H1 (cell line): ENCODE data around the gene ST3GAL3. TPM values are rescaled to one million over a fixed set of nuclear protein-coding genes. Genes with fewer than 3 reads are reported as not detected.

ENCODE experiments used
- CTCF ChIA-PET: fragments of 300-600 bp; sonication (Branson Sonifier 250); formaldehyde crosslinking; loops from one replicate; lab custom pipeline; 2021; ENCODE audit not compliant: partially characterized antibody; lab: Charles Lee
- POLR2A ChIA-PET: fragments of 300-600 bp; sonication (Branson Sonifier 250); formaldehyde crosslinking; loops from one replicate; lab custom pipeline; 2021; ENCODE audit warnings: inconsistent platforms; ENCODE audit not compliant: partially characterized antibody; lab: Charles Lee
- DNase-seq, 2 experiments: peaks; one replicate each; pipeline versions ENCODE4 v3.0.0 to v3.0.0-alpha.2; 2010 to 2022; ENCODE audit warnings: low spot score in 2 of 2, low read depth in 1 of 2, mixed read lengths in 1 of 2
- FAIRE-seq: peaks from 2 replicates; lab custom pipeline; 2011; peaks lifted over from hg19 to GRCh38; lab: Jason Lieb, UNC
- H2AFZ ChIP-seq: 2 replicates; pipeline ENCODE4 v1.8.1; 2012; ENCODE audit warnings: low read length, inconsistent platforms
- H2AK5ac ChIP-seq: 2 replicates; pipeline ENCODE4 v1.6.1; 2013; ENCODE audit warnings: low read depth, low read length
- H2BK120ac ChIP-seq: replicated peaks from 2 replicates; pipeline ENCODE3; 2013; ENCODE audit warnings: low read depth, low read length, inconsistent platforms
- H2BK12ac ChIP-seq: 2 replicates; pipeline ENCODE4 v1.6.1; 2013; ENCODE audit warnings: low read depth, low read length
- H2BK15ac ChIP-seq: 2 replicates; pipeline ENCODE4 v1.6.1; 2013; ENCODE audit warnings: low read length
- H2BK20ac ChIP-seq: 2 replicates; pipeline ENCODE4 v1.6.1; 2013; ENCODE audit warnings: low read length
- H2BK5ac ChIP-seq: 2 replicates; pipeline ENCODE4 v1.6.1; 2013; ENCODE audit warnings: low read depth, low read length
- H3K14ac ChIP-seq: 2 replicates; pipeline ENCODE4 v1.6.1; 2013; ENCODE audit warnings: inconsistent platforms; ENCODE audit not compliant: insufficient read length
- H3K18ac ChIP-seq: 2 replicates; pipeline ENCODE4 v1.6.1; 2013; ENCODE audit warnings: low read length; ENCODE audit errors: extremely low read depth
- H3K23ac ChIP-seq: 2 replicates; pipeline ENCODE4 v1.6.1; 2013; ENCODE audit warnings: inconsistent platforms; ENCODE audit not compliant: insufficient read length
- H3K23me2 ChIP-seq: 2 replicates; pipeline ENCODE4 v1.6.1; 2013; ENCODE audit warnings: low read depth, low read length
- H3K27ac ChIP-seq: 2 replicates; pipeline ENCODE4 v1.6.1; 2011; ENCODE audit warnings: low read depth, low read length, inconsistent platforms
- H3K27me3 ChIP-seq, 4 experiments: replicated peaks in 1 of 4; 1 replicate in 1 of 4; 2 replicates in 3 of 4; pipeline versions ENCODE4 v1.6.1 to v1.8.1; 2011 to 2013; ENCODE audit warnings: low read length in 3 of 4, mild to moderate bottlenecking in 3 of 4, inconsistent platforms in 2 of 4, mixed read lengths in 2 of 4, moderate library complexity in 1 of 4; ENCODE audit not compliant: control insufficient read depth in 3 of 4, insufficient read depth in 3 of 4; ENCODE audit errors: extremely low read depth in 1 of 4
- H3K36me3 ChIP-seq, 4 experiments: 2 replicates each; pipeline versions ENCODE4 v1.6.1 to v1.8.1; 2011 to 2013; ENCODE audit warnings: mild to moderate bottlenecking in 4 of 4, low read length in 3 of 4, moderate library complexity in 2 of 4, control low read depth in 1 of 4, inconsistent platforms in 1 of 4; ENCODE audit not compliant: insufficient read depth in 4 of 4, control insufficient read depth in 2 of 4
- H3K4ac ChIP-seq: replicated peaks from 2 replicates; pipeline ENCODE3; 2013; ENCODE audit warnings: low read length, low read depth, mixed read lengths, inconsistent platforms; ENCODE audit not compliant: insufficient read length
- H3K4me1 ChIP-seq, 4 experiments: replicated peaks in 1 of 4; 1 replicate in 1 of 4; 2 replicates in 3 of 4; pipeline versions ENCODE4 v1.6.1 to v1.8.1; 2011 to 2013; ENCODE audit warnings: low read length in 3 of 4, inconsistent platforms in 2 of 4, mixed read lengths in 1 of 4; ENCODE audit not compliant: insufficient read depth in 4 of 4, control insufficient read depth in 3 of 4
- H3K4me2 ChIP-seq, 2 experiments: 2 replicates each; pipeline versions ENCODE4 v1.6.1 to v1.8.1; 2011 to 2013; ENCODE audit warnings: low read depth in 2 of 2, low read length in 2 of 2, control low read depth in 1 of 2, inconsistent platforms in 1 of 2, mild to moderate bottlenecking in 1 of 2; ENCODE audit not compliant: insufficient read depth in 1 of 2
- H3K4me3 ChIP-seq, 4 experiments: fragments of 200-600, 300-600 bp in 1 of 4; sonication (generic), shearing (Covaris generic), sonication (Bioruptor Twin) in 1 of 4; 2 replicates each; pipeline versions ENCODE4 v1.5.1 to v1.8.1; 2011 to 2016; ENCODE audit warnings: low read length in 4 of 4, low read depth in 3 of 4, control low read depth in 2 of 4, inconsistent platforms in 2 of 4, mild to moderate bottlenecking in 2 of 4, mixed read lengths in 1 of 4, moderate library complexity in 1 of 4; ENCODE audit not compliant: insufficient read depth in 2 of 4; ENCODE audit errors: extremely low read depth in 1 of 4
- H3K56ac ChIP-seq: replicated peaks from 2 replicates; pipeline ENCODE3; 2013; ENCODE audit warnings: low read depth, mild to moderate bottlenecking, mixed read lengths, low read length, inconsistent platforms; ENCODE audit not compliant: insufficient read length
- H3K79me1 ChIP-seq: 2 replicates; pipeline ENCODE4 v1.6.1; 2013; ENCODE audit warnings: low read depth, low read length, control low read depth
- H3K79me2 ChIP-seq, 2 experiments: 2 replicates each; pipeline versions ENCODE4 v1.6.1 to v1.8.1; 2012 to 2013; ENCODE audit warnings: low read length in 2 of 2, mild to moderate bottlenecking in 2 of 2, inconsistent platforms in 1 of 2; ENCODE audit not compliant: insufficient read depth in 2 of 2, control insufficient read depth in 1 of 2
- H3K9ac ChIP-seq, 4 experiments: replicated peaks in 1 of 4; 1 replicate in 1 of 4; 2 replicates in 3 of 4; pipeline versions ENCODE4 v1.6.1 to v1.8.1; 2011 to 2013; ENCODE audit warnings: low read depth in 3 of 4, low read length in 3 of 4, control low read depth in 2 of 4, mild to moderate bottlenecking in 2 of 4, moderate library complexity in 2 of 4, inconsistent platforms in 1 of 4; ENCODE audit errors: extremely low read depth in 1 of 4
- H3K9me3 ChIP-seq, 2 experiments: 2 replicates each; pipeline versions ENCODE4 v1.6.1 to v1.8.1; 2012 to 2013; ENCODE audit warnings: mild to moderate bottlenecking in 2 of 2, moderate library complexity in 2 of 2, control low read depth in 1 of 2, inconsistent platforms in 1 of 2, low read depth in 1 of 2, low read length in 1 of 2, mixed read lengths in 1 of 2; ENCODE audit not compliant: insufficient read depth in 2 of 2
- H4K20me1 ChIP-seq, 2 experiments: replicated peaks in 1 of 2; 2 replicates each; pipeline versions ENCODE3 to v1.8.1; 2011 to 2013; ENCODE audit warnings: inconsistent platforms in 2 of 2, low read length in 2 of 2, mild to moderate bottlenecking in 1 of 2; ENCODE audit not compliant: insufficient read depth in 2 of 2, control insufficient read depth in 1 of 2
- H4K5ac ChIP-seq: 2 replicates; pipeline ENCODE4 v1.6.1; 2013; ENCODE audit warnings: low read length, low read depth, mixed read lengths, inconsistent platforms; ENCODE audit not compliant: insufficient read length
- H4K8ac ChIP-seq: 2 replicates; pipeline ENCODE4 v1.8.0; 2013; ENCODE audit warnings: mild to moderate bottlenecking, moderate library complexity, low read length, inconsistent platforms; ENCODE audit not compliant: insufficient read depth; ENCODE audit errors: extremely low read depth
- H4K91ac ChIP-seq: replicated peaks from 2 replicates; pipeline ENCODE3; 2013; ENCODE audit warnings: low read length, mixed read lengths, inconsistent platforms; ENCODE audit not compliant: insufficient read length
- EP300 ChIP-seq, 2 experiments: IDR thresholded peaks; 1 replicate in 1 of 2; 2 replicates in 1 of 2; pipeline ENCODE4 v1.6.1; 2011 to 2012; ENCODE audit warnings: low read depth in 2 of 2, low read length in 2 of 2, mild to moderate bottlenecking in 2 of 2, borderline replicate concordance in 1 of 2, inconsistent platforms in 1 of 2, moderate library complexity in 1 of 2
- WGBS, 2 experiments: shearing (Covaris generic) in 1 of 2; methylation state at CpG; one replicate each; pipeline versions ENCODE4 v1.1.6 to v1.1.7; 2013 to 2015; ENCODE audit warnings: low lambda C conversion rate in 2 of 2, mixed read lengths in 2 of 2, inconsistent platforms in 1 of 2, low coverage in 1 of 2, missing lambda C conversion rate in 1 of 2; ENCODE audit not compliant: insufficient replicate concordance in 2 of 2, insufficient coverage in 1 of 2, insufficient read length in 1 of 2; ENCODE audit errors: extremely low coverage in 1 of 2, missing lambda C conversion rate in 1 of 2; 5-methylcytosine and 5-hydroxymethylcytosine counted together
- polyA plus RNA-seq, 7 experiments: library from polyadenylated mRNA; depleted of rRNA in 3 of 7; stranded (reverse) in 5 of 7; unstranded in 2 of 7; fragments of >200 nt in 5 of 7; fragments of 200-250 nt in 2 of 7; gene quantifications; 1 replicate in 5 of 7; 2 replicates in 1 of 7; 4 replicates in 1 of 7; pipeline versions ENCODE4 v1.2.1 to v1.2.3, GENCODE V29; 2011 to 2013; ENCODE audit warnings: missing spikeins in 2 of 7, mixed read lengths in 2 of 7
- total RNA-seq: library from RNA; stranded (reverse); fragmentation: NEBNext Ultra II Directional; extraction: Animal tissue kit (Norgen Biotek cat#: 25700); gene quantifications from 2 replicates; pipeline ENCODE4 v1.2.1, GENCODE V29; 2021
- TF ChIP-seq, protein P1 (sequence below): IDR thresholded peaks from 2 replicates; pipeline ENCODE4 v1.6.1; 2012; ENCODE audit warnings: inconsistent platforms

The ST3GAL3 gene
- total and polyA plus RNA-seq, 2 of the 8 experiments (the other 6 are each of a cell fraction or from before 2014, with no cell fraction given): 6.8 to 7.0 TPM

DNA sequence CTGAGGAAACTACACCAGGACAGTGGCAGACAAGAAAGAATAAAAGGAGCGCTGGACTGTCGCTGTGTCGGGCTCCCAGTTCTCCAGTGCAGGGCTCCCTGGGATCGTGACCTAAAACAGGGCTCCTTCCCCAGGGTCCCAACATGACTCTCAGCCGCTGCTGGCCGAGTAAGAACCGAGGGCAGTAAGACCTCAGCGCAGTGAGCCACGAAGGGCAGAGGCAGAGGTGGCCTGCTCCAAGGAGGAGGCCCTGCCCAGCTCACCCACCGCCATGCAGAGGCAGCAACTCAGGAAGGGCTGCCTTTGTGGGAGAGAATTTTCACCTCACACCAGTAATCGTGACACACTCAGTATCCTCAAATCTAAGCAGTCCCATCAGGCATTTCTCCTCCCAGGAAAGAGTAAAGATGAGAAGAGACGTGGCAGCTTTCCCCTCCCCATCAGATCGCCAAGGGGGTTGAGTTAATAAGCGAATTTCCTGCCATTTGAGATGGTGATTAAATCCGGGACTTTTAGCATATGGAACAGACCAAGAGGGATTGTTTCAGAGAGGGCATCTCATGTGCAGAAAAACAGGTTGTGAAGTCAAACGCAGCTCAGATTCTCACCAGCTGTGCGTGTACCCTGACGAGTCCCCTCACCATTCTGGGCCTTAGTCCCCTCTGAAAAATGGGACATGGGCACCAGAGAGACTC is 206.5 kb downstream of the ST3GAL3 start:
- peak overlapping the region; percentile 75; the same call in 1 of the 2 replicates for H3K18ac ChIP-seq
- peaks cover 3 to 21% (median 7%) of the 10 kb centered on the region in 4 experiments for H3K4me1 ChIP-seq
- H4K8ac ChIP-seq: no peak overlapping the region
- H2BK20ac ChIP-seq: peak overlapping the region; percentile 53; the same call in 1 of the 2 replicates
- no peak overlapping the region for H3K9ac ChIP-seq
- H2BK15ac ChIP-seq: peak overlapping the region; percentile 66; the same call in 1 of the 2 replicates
- H4K91ac ChIP-seq: peak overlapping the region; percentile 60
- H2BK5ac ChIP-seq: peak overlapping the region; percentile 62; the same call in 1 of the 2 replicates
- FAIRE-seq (no peak), DNase-seq (no peak)
- H4K20me1 ChIP-seq: no peaks in the 10 kb centered on the region
- H3K14ac ChIP-seq: no peak overlapping the region
- H3K79me1 ChIP-seq: no peaks in the 10 kb centered on the region
- no peak overlapping the region for H3K23ac ChIP-seq
- ChIA-PET POLR2A (interaction anchor here (0.9 to 3.3 kb wide), 8 partner anchors 11 to 148 kb away, joined by 3 to 15 read pairs (median 3); partner anchors contain the start of gene ARTN), CTCF (interaction anchor here (0.6 to 11.2 kb wide), 11 partner anchors 13 to 150 kb away, joined by 3 to 126 read pairs (median 4); partner anchors contain the start of gene ARTN)
- no peaks in the 10 kb centered on the region for H3K79me2 ChIP-seq
- no peak overlapping the region for H3K56ac ChIP-seq
- H3K4me3 ChIP-seq: no peak overlapping the region
- no peaks in the 10 kb centered on the region for H3K36me3 ChIP-seq
- H4K5ac ChIP-seq: no peak overlapping the region
- H3K23me2 ChIP-seq: no peaks in the 10 kb centered on the region
- H3K4ac ChIP-seq: no peak overlapping the region
- WGBS, 2 experiments: 81% methylated on average over 18 of the region's 18 CpGs; no CpG with 5 or more reads in 1 of the 2 experiments
- H2BK120ac ChIP-seq: no peak overlapping the region
- no peak overlapping the region for H3K27ac ChIP-seq
- no peak overlapping the region for H2AFZ ChIP-seq
- H3K27me3 ChIP-seq: no peaks in the 10 kb centered on the region
- 0 out of 2 replicates have a peak overlapping the region, but pooled peaks have one; percentile 31 for H2BK12ac ChIP-seq
- H2AK5ac ChIP-seq: 0 out of 2 replicates have a peak overlapping the region, but pooled peaks have one; percentile 19
- no peaks in the 10 kb centered on the region for H3K9me3 ChIP-seq
- no peak overlapping the region for H3K4me2 ChIP-seq
- TF ChIP-seq, protein P1, sequence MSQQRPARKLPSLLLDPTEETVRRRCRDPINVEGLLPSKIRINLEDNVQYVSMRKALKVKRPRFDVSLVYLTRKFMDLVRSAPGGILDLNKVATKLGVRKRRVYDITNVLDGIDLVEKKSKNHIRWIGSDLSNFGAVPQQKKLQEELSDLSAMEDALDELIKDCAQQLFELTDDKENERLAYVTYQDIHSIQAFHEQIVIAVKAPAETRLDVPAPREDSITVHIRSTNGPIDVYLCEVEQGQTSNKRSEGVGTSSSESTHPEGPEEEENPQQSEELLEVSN: no peak
- no peak for TF ChIP-seq EP300 (IDR thresholded peaks at IDR 0.05; ENCODE audit: borderline replicate concordance in 1 of 2, low read depth in 2 of 2, low read length in 2 of 2)
